GM23338 (cell line): Measurements from ENCODE around the gene RUVBL2.
"Not testable (repeated sequence)": the region's sequence is repeated elsewhere in the genome, so short reads cannot be mapped to it uniquely, and the experiment has no call there.

ENCODE experiments used
- CREB1 ChIP-seq: fragments of 250-450 bp; sonication (Bioruptor Pico); IDR thresholded peaks from 2 replicates; pipeline ENCODE4 v1.5.0; 2020; ENCODE audit warnings: low read depth, mild to moderate bottlenecking, moderate library complexity
- CTCF ChIP-seq, 2 experiments: fragments of 200-600 bp in 1 of 2; sonication (generic) in 1 of 2; conservative IDR thresholded peaks; 2 replicates each; pipeline versions ENCODE4 v1.5.1 to v1.6.1; 2016 to 2017; ENCODE audit warnings: antibody characterized with exemption in 2 of 2, low read depth in 2 of 2, mild to moderate bottlenecking in 2 of 2, moderate library complexity in 1 of 2
- EZH2 ChIP-seq: fragments of 200-600 bp; sonication (generic); IDR thresholded peaks from one replicate; pipeline ENCODE4 v1.8.0; 2017; ENCODE audit warnings: antibody characterized with exemption, mild to moderate bottlenecking, low read depth; ENCODE audit not compliant: unreplicated experiment
- EZH2phosphoT487 ChIP-seq: fragments of 200-600 bp; sonication (generic); IDR thresholded peaks from one replicate; pipeline ENCODE4 v1.8.1; 2018; ENCODE audit warnings: antibody characterized with exemption; ENCODE audit not compliant: unreplicated experiment
- NANOG ChIP-seq: IDR thresholded peaks from 2 replicates; pipeline ENCODE4 v1.6.1; 2016; ENCODE audit warnings: antibody characterized with exemption, borderline replicate concordance
- POLR2AphosphoS5 ChIP-seq: IDR thresholded peaks from 2 replicates; pipeline ENCODE4 v1.6.1; 2016; ENCODE audit warnings: antibody characterized with exemption, low read depth
- REST ChIP-seq: IDR thresholded peaks from one replicate; pipeline ENCODE4 v1.6.1; 2018; ENCODE audit warnings: antibody characterized with exemption; ENCODE audit not compliant: unreplicated experiment
- STAT1 ChIP-seq: IDR thresholded peaks from one replicate; pipeline ENCODE4 v1.6.1; 2016; ENCODE audit warnings: antibody characterized with exemption; ENCODE audit not compliant: unreplicated experiment
- ZNF114 ChIP-seq: fragments of 250-450 bp; sonication (Bioruptor Pico); IDR thresholded peaks from 2 replicates; pipeline ENCODE4 v1.5.0; 2020; ENCODE audit warnings: mild to moderate bottlenecking, moderate library complexity
- ZNF331 ChIP-seq: fragments of 250-450 bp; sonication (Bioruptor Pico); IDR thresholded peaks from 2 replicates; pipeline ENCODE4 v1.5.0; 2020; ENCODE audit warnings: low read depth, mild to moderate bottlenecking, moderate library complexity
- TF ChIP-seq, protein P1 (sequence below): IDR thresholded peaks from 2 replicates; pipeline ENCODE4 v1.6.1; 2016; ENCODE audit warnings: antibody characterized with exemption

DNA sequence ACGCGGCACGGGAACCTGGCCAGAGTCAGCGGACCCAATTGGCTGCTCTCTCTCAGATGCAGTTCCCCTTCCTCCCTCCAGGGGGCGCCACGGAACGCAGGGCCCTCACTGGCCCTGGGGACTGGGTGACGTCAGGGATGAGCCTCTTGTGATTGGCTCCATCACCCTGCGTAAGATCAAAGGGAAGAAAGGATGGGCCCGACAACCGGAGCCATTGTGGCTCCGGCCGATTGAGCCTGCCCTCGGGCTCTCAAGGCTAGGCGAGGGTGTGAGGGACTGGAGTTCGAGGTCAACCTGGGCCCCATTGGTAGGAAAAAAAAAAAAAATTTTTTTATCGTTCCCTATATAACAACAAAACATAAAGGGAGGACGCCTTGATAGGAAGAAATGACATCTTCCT lies 43.1 kb downstream of the RUVBL2 start, which contains the start of gene CGB1:
- peak; percentile 63 to 70 for TF ChIP-seq CTCF (conservative IDR thresholded peaks at IDR 0.05; ENCODE audit: low read depth in 2 of 2)
- not testable (repeated sequence) for TF ChIP-seq NANOG; POLR2AphosphoS5; EZH2; EZH2phosphoT487; REST; STAT1; ZNF331 (CRISPR knock-in tag); ZNF114 (CRISPR knock-in tag)
- TF ChIP-seq, protein P1, sequence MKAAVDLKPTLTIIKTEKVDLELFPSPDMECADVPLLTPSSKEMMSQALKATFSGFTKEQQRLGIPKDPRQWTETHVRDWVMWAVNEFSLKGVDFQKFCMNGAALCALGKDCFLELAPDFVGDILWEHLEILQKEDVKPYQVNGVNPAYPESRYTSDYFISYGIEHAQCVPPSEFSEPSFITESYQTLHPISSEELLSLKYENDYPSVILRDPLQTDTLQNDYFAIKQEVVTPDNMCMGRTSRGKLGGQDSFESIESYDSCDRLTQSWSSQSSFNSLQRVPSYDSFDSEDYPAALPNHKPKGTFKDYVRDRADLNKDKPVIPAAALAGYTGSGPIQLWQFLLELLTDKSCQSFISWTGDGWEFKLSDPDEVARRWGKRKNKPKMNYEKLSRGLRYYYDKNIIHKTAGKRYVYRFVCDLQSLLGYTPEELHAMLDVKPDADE: not testable (repeated sequence)
- TF ChIP-seq CREB1 (CRISPR knock-in tag): peak; percentile 87
